PC-3 (cell line): ENCODE measurements around the gene LRFN3.

Experiments
- EZH2 ChIP-seq: fragments of 300-600 bp; sonication (generic); IDR thresholded peaks from one replicate; pipeline ENCODE4 v1.6.1; 2017; ENCODE audit warnings: antibody characterized with exemption, mild to moderate bottlenecking, low read length; ENCODE audit not compliant: unreplicated experiment
- TF ChIP-seq, protein P1 (sequence below): fragments of 300-600 bp; sonication (generic); conservative IDR thresholded peaks from 2 replicates; pipeline ENCODE4 v1.5.1; 2017; ENCODE audit warnings: antibody characterized with exemption, low read depth, mild to moderate bottlenecking, low read length

DNA sequence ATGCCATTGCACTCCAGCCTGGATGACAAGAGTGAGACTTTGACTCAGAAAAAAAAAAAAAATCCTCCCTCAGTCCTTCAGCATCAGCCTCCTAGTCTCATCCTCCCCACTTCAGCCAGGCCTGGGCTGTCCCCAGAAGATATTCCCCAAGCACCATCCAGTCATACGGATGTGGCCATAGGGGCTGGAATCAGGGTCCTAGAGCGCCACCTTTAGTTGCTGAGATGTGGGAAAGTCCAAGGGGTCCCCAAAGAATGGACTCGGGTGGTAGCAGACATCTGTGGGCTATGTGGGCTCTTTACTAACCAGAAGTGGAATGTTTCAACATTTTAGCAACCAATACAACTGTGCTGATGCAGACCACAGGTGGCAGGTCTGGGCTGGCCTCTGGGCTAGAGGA is 25.0 kb upstream of the LRFN3 start:
- TF ChIP-seq, protein P1, sequence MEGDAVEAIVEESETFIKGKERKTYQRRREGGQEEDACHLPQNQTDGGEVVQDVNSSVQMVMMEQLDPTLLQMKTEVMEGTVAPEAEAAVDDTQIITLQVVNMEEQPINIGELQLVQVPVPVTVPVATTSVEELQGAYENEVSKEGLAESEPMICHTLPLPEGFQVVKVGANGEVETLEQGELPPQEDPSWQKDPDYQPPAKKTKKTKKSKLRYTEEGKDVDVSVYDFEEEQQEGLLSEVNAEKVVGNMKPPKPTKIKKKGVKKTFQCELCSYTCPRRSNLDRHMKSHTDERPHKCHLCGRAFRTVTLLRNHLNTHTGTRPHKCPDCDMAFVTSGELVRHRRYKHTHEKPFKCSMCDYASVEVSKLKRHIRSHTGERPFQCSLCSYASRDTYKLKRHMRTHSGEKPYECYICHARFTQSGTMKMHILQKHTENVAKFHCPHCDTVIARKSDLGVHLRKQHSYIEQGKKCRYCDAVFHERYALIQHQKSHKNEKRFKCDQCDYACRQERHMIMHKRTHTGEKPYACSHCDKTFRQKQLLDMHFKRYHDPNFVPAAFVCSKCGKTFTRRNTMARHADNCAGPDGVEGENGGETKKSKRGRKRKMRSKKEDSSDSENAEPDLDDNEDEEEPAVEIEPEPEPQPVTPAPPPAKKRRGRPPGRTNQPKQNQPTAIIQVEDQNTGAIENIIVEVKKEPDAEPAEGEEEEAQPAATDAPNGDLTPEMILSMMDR, result no peak
- no peak for TF ChIP-seq EZH2
